ENCODE data around the gene SLC7A5.
"Not testable (repeated sequence)": the region's sequence is repeated elsewhere in the genome, so short reads cannot be mapped to it uniquely, and the experiment has no call there.

DNA sequence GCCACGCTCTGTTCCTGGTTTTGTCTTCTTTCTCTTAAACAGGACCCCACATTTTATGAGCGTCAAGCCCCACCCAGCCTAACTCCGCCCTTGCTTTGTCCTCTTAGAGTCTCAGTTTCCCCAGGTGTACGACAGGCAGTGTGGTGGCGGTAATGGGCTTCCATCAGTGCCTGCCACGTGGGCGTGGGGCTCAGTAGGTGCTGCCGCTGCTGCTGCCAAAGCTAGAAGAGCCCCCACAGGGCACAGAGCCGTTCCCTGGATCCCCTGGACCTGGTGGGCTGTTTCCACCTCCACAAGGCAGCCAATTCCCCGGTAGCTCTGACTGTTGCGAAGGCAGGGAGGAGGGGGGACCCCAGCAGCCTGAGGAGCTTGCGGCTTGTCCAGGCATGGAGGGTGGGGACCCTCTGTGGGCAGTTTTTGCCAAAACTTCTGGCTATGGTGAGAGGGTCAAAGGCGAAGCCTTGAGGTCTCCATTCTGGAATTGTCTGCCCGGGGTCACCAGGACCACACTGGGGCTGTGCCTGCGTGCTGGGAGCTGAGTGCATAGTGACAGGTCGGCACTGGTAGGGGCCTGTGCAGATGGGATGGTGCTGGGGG lies 27.7 kb upstream of the SLC7A5 start:
- TF ChIP-seq, protein P1, sequence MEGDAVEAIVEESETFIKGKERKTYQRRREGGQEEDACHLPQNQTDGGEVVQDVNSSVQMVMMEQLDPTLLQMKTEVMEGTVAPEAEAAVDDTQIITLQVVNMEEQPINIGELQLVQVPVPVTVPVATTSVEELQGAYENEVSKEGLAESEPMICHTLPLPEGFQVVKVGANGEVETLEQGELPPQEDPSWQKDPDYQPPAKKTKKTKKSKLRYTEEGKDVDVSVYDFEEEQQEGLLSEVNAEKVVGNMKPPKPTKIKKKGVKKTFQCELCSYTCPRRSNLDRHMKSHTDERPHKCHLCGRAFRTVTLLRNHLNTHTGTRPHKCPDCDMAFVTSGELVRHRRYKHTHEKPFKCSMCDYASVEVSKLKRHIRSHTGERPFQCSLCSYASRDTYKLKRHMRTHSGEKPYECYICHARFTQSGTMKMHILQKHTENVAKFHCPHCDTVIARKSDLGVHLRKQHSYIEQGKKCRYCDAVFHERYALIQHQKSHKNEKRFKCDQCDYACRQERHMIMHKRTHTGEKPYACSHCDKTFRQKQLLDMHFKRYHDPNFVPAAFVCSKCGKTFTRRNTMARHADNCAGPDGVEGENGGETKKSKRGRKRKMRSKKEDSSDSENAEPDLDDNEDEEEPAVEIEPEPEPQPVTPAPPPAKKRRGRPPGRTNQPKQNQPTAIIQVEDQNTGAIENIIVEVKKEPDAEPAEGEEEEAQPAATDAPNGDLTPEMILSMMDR (IDR thresholded peaks at IDR 0.05) = not testable (repeated sequence)
- TF ChIP-seq POLR2A (IDR thresholded peaks at IDR 0.05) = not testable (repeated sequence)
